Fibroblast of lung (primary cell): Measurements from ENCODE around the gene CDC42EP1. TPM values are rescaled to one million over a fixed set of nuclear protein-coding genes. Genes with fewer than 3 reads are reported as not detected.

Experiments used
- DNase-seq, 2 donors: peaks; one replicate each; pipeline versions ENCODE4 v3.0.0 to v3.0.0-alpha.2; 2010; ENCODE audit warnings: low read depth in 2 of 2
- H2AFZ ChIP-seq: 2 replicates; pipeline ENCODE4 v1.5.1; 2012; ENCODE audit warnings: low read length, control low read depth, inconsistent platforms
- H3K27ac ChIP-seq: 2 replicates; pipeline ENCODE4 v1.5.1; 2011; ENCODE audit warnings: low read length, control low read depth; ENCODE audit not compliant: insufficient read depth
- H3K27me3 ChIP-seq: 2 replicates; pipeline ENCODE4 v1.5.1; 2011; ENCODE audit warnings: mild to moderate bottlenecking, low read length; ENCODE audit not compliant: control insufficient read depth, insufficient read depth
- H3K36me3 ChIP-seq: 2 replicates; pipeline ENCODE4 v1.5.1; 2011; ENCODE audit warnings: low read length; ENCODE audit not compliant: control insufficient read depth, insufficient read depth
- H3K4me1 ChIP-seq: 2 replicates; pipeline ENCODE4 v1.5.1; 2011; ENCODE audit warnings: low read length; ENCODE audit not compliant: control insufficient read depth, insufficient read depth; ENCODE audit errors: extremely low read depth
- H3K4me2 ChIP-seq: 2 replicates; pipeline ENCODE4 v1.5.1; 2011; ENCODE audit warnings: low read length, control low read depth; ENCODE audit not compliant: insufficient read depth; ENCODE audit errors: extremely low read depth
- H3K4me3 ChIP-seq, 4 experiments: fragments of 200-600 bp in 1 of 4; sonication (generic) in 1 of 4; replicated peaks in 1 of 4; 2 replicates each; pipeline ENCODE4 v1.5.1; 2011 to 2016; ENCODE audit warnings: low read length in 4 of 4, low read depth in 3 of 4, mild to moderate bottlenecking in 3 of 4, control low read depth in 2 of 4, inconsistent platforms in 1 of 4, mixed read lengths in 1 of 4; ENCODE audit not compliant: insufficient read depth in 1 of 4; ENCODE audit errors: control extremely low read depth in 1 of 4
- H3K79me2 ChIP-seq: 2 replicates; pipeline ENCODE4 v1.5.1; 2012; ENCODE audit warnings: mild to moderate bottlenecking, low read length, inconsistent platforms; ENCODE audit not compliant: control insufficient read depth, insufficient read depth
- H3K9ac ChIP-seq: 2 replicates; pipeline ENCODE4 v1.5.1; 2011; ENCODE audit warnings: mild to moderate bottlenecking, low read length, control low read depth; ENCODE audit not compliant: insufficient read depth
- H3K9me3 ChIP-seq: 2 replicates; pipeline ENCODE4 v1.5.1; 2012; ENCODE audit warnings: low read depth, low read length; ENCODE audit not compliant: control insufficient read depth, insufficient read depth
- H4K20me1 ChIP-seq: 2 replicates; pipeline ENCODE4 v1.5.1; 2011; ENCODE audit warnings: low read length; ENCODE audit not compliant: control insufficient read depth, insufficient read depth; ENCODE audit errors: extremely low read depth
- CTCF ChIP-seq, 2 donors: IDR thresholded peaks in 1 of 2; conservative IDR thresholded peaks in 1 of 2; 1 replicate in 1 of 2; 2 replicates in 1 of 2; pipeline ENCODE4 v1.5.1; 2011 to 2012; ENCODE audit warnings: low read length in 2 of 2, control low read depth in 1 of 2, inconsistent platforms in 1 of 2, low read depth in 1 of 2, mild to moderate bottlenecking in 1 of 2
- EZH2 ChIP-seq: IDR thresholded peaks from 2 replicates; pipeline ENCODE4 v1.5.1; 2012; ENCODE audit warnings: low read length, control low read depth, mild to moderate bottlenecking; ENCODE audit errors: missing control alignments
- polyA plus RNA-seq, 2 donors: library from polyadenylated mRNA; depleted of rRNA in 1 of 2; stranded (reverse) in 1 of 2; unstranded in 1 of 2; fragments of >200 nt; gene quantifications; 2 replicates each; pipeline ENCODE4 v1.2.1, GENCODE V29; 2011 to 2012; ENCODE audit warnings: missing spikeins in 1 of 2
- total RNA-seq: library from RNA; depleted of rRNA; stranded (reverse); fragments of >200 nt; gene quantifications from 2 replicates; pipeline ENCODE4 v1.2.1, GENCODE V29; 2014

CDC42EP1 gene
- total and polyA plus RNA-seq, 2 donors (not counting 1 experiment from before 2014, with no cell fraction given), result 10.4 to 17.2 TPM

GRCh38 chr22:37546437-37547250, 13.6 kb upstream of the CDC42EP1 start:
- peak overlapping the region; percentile 82 for H3K27ac ChIP-seq
- peak overlapping the region; percentile 48 for H3K9ac ChIP-seq
- no peak overlapping the region for H3K4me2 ChIP-seq
- no peaks in the 10 kb centered on the region for H4K20me1 ChIP-seq
- no peaks in the 10 kb centered on the region for H3K36me3 ChIP-seq
- no peaks in the 10 kb centered on the region for H3K79me2 ChIP-seq
- no peak overlapping the region for H2AFZ ChIP-seq
- peaks cover 25% of the 10 kb centered on the region for H3K4me1 ChIP-seq
- DNase-seq, result peak; percentile 44 to 88
- H3K9me3 ChIP-seq, result no peaks in the 10 kb centered on the region
- TF ChIP-seq CTCF (conservative IDR thresholded peaks at IDR 0.05 in 1 of 2, IDR thresholded peaks at IDR 0.05 in 1 of 2; ENCODE audit: low read depth in 1 of 2, low read length in 2 of 2) (peak; percentile 11 to 15), EZH2 (no peak)
- no peak overlapping the region for H3K4me3 ChIP-seq
- H3K27me3 ChIP-seq, result no peaks in the 10 kb centered on the region

GRCh38 chr22:37547251-37547741, 13.0 kb upstream of the CDC42EP1 start:
- DNase-seq, result peak in 1 of 2 donors; percentile 42
- H3K79me2 ChIP-seq, result no peaks in the 10 kb centered on the region

More at GRCh38 chr22:37547251-37547741, 13.0 kb upstream of the CDC42EP1 start:
- peak overlapping the region; percentile 2 for H2AFZ ChIP-seq
- no peak for TF ChIP-seq CTCF (conservative IDR thresholded peaks at IDR 0.05 in 1 of 2, IDR thresholded peaks at IDR 0.05 in 1 of 2; ENCODE audit: low read depth in 1 of 2, low read length in 2 of 2)
- no peak for TF ChIP-seq EZH2
- H3K4me1 ChIP-seq, result peaks cover 25% of the 10 kb centered on the region
- H3K4me2 ChIP-seq, result no peak overlapping the region
- H3K36me3 ChIP-seq, result no peaks in the 10 kb centered on the region
- H3K27ac ChIP-seq, result peak overlapping the region; percentile 82
- no peak overlapping the region for H3K9ac ChIP-seq
- no peaks in the 10 kb centered on the region for H4K20me1 ChIP-seq
- no peak overlapping the region for H3K4me3 ChIP-seq
- no peaks in the 10 kb centered on the region for H3K9me3 ChIP-seq
- H3K27me3 ChIP-seq, result no peaks in the 10 kb centered on the region
